Measurements from ENCODE around the gene SPTBN2.

Gene SPTBN2

GRCh38 chr11:66636411-66636810 is 92.6 kb downstream of the SPTBN2 start:
- TF ChIP-seq CREB5 (CRISPR knock-in tag; IDR thresholded peaks at IDR 0.05; ENCODE audit: low read depth) (no peak), ZFP3 (CRISPR knock-in tag; IDR thresholded peaks at IDR 0.05) (no peak), OSR1 (CRISPR knock-in tag; IDR thresholded peaks at IDR 0.05) (no peak), PPARA (CRISPR knock-in tag; IDR thresholded peaks at IDR 0.05; ENCODE audit: borderline replicate concordance) (no peak), BACH2 (CRISPR knock-in tag; IDR thresholded peaks at IDR 0.05; ENCODE audit: borderline replicate concordance) (no peak), ESRRG (CRISPR knock-in tag; IDR thresholded peaks at IDR 0.05) (no peak), TOX (CRISPR knock-in tag; IDR thresholded peaks at IDR 0.05; ENCODE audit: borderline replicate concordance) (no peak), ZNF565 (CRISPR knock-in tag; conservative IDR thresholded peaks at IDR 0.05; ENCODE audit: low read depth) (no peak), TCF4 (CRISPR knock-in tag; IDR thresholded peaks at IDR 0.05; ENCODE audit: borderline replicate concordance) (no peak), ZFP30 (CRISPR knock-in tag; IDR thresholded peaks at IDR 0.05) (no peak), RARB (CRISPR knock-in tag; IDR thresholded peaks at IDR 0.05) (no peak), TSHZ2 (CRISPR knock-in tag; IDR thresholded peaks at IDR 0.05) (no peak), POU6F1 (CRISPR knock-in tag; IDR thresholded peaks at IDR 0.05; ENCODE audit: borderline replicate concordance, low read depth) (no peak), ZC3H10 (CRISPR knock-in tag; IDR thresholded peaks at IDR 0.05) (no peak)
- ATAC-seq: no peak
